ENCODE measurements around the gene NCAM2. TPM values are rescaled to one million over a fixed set of nuclear protein-coding genes. Genes with fewer than 3 reads are reported as not detected.

The NCAM2 gene
- total RNA-seq, 4 donors from 2014 or later, result 0.31 to 2.3 (median 1.7) TPM

DNA sequence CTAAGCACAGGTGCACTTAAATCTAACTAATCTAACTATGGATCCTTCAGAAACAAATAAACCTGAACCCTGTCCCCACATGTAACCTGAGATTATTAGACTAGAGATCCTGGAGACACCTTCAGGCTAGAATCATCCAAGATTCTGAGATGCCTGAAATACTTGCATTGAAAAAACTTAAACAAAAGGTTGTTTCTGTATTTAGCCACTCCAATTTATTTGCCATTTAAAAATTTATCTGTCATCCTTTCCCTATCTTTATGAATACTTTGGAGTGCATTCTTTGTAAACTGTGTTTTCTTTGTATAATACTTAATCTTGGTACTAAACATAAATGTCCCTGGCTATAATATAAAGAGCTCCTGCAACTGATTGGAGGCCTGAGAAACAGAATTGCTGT is 270.7 kb downstream of the NCAM2 start:
- TF ChIP-seq, protein P1, sequence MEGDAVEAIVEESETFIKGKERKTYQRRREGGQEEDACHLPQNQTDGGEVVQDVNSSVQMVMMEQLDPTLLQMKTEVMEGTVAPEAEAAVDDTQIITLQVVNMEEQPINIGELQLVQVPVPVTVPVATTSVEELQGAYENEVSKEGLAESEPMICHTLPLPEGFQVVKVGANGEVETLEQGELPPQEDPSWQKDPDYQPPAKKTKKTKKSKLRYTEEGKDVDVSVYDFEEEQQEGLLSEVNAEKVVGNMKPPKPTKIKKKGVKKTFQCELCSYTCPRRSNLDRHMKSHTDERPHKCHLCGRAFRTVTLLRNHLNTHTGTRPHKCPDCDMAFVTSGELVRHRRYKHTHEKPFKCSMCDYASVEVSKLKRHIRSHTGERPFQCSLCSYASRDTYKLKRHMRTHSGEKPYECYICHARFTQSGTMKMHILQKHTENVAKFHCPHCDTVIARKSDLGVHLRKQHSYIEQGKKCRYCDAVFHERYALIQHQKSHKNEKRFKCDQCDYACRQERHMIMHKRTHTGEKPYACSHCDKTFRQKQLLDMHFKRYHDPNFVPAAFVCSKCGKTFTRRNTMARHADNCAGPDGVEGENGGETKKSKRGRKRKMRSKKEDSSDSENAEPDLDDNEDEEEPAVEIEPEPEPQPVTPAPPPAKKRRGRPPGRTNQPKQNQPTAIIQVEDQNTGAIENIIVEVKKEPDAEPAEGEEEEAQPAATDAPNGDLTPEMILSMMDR (IDR thresholded peaks at IDR 0.05), result no peak
- ATAC-seq (ENCODE audit: low FRiP score) (no peak), DNase-seq (ENCODE audit: low spot score) (no peak)

DNA sequence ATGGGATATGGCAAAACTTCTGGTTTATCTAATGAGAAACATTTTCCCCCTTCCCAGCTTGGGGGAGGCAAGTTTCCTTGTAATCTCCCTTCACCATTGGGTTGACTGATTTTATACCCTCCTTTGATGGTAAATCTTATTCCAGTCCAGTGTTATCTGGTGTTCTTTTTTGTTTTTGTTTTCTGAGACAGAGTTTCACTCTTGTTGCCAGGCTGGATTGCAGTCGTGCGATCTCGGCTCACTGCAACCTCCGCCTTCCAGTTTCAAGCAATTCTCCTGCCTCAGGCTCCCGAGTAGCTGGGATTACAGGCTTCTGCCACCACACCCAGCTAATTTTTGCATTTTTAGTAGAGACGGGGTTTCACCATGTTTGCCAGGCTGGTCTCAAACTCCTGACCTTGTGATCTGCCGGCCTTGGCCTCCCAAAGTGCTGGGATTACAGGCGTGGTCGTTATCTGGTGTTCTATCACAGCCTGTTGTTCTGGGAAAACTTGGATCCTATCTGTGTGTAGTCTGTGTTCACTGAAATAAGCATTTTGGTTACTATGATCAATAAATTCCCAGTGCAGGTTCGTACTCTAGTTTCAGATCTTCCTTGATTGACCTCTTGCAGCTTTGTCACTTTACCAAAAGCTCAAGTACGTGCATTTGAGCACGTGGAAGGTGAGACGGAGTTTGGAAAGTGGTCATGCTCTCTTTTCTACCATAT is 281.1 kb downstream of the NCAM2 start:
- TF ChIP-seq, protein P1 (IDR thresholded peaks at IDR 0.05), result no peak
- ATAC-seq (ENCODE audit: low FRiP score), result no peak

DNA sequence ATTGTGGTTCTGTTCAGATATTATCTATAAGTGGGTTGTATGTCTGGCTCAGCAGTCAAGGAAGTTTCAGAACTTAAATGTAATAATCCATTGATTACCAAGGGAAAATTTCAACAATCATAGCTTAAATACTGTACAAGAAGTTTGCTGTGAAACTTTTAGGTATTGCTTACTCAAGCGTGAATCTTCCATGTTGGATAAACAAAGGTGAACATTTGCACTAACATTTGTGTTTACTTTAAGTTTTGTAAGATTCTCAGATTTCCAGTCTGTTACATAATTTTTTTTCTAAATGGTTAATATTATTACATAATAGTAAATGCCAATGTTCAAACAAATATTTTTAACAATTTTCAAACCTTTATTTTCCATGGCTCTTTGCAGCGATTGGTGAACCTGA is 285.6 kb downstream of the NCAM2 start:
- TF ChIP-seq, protein P1 (IDR thresholded peaks at IDR 0.05), result no peak
- ATAC-seq (ENCODE audit: low FRiP score) (no peak), DNase-seq (ENCODE audit: low spot score) (no peak)

More for the DNA sequence above, 281.1 kb downstream of the NCAM2 start:
- DNase-seq (ENCODE audit: low spot score), result no peak

DNA sequence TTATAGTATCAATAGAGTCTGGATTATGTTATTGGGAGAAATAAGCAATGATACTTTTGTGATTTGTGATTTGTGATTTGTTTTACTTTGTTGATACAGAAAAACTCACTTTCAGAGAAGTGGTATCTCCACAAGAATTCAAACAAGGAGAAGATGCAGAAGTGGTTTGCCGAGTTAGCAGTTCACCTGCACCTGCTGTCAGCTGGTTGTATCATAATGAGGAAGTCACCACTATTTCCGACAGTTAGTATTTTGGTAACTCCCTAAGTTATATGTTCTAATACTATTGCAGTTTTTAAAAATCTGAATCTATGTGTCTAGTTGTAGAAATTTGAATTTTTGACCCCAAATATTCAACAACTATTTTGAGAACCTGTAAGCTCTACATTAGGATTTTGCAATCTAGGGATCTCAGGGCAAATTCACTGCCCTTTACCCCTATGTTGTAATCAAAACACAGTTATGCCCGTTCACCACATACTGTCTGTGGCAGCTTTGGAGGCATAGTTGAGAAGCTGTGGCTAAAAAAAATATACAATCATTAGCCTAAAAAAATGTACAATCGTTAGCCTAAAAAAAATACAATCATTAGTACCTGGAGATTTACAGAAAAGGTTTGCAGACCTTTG is 288.1 kb downstream of the NCAM2 start:
- DNase-seq (ENCODE audit: low spot score), result no peak
- no peak for ATAC-seq (ENCODE audit: low FRiP score)
- TF ChIP-seq, protein P1 (IDR thresholded peaks at IDR 0.05), result no peak

DNA sequence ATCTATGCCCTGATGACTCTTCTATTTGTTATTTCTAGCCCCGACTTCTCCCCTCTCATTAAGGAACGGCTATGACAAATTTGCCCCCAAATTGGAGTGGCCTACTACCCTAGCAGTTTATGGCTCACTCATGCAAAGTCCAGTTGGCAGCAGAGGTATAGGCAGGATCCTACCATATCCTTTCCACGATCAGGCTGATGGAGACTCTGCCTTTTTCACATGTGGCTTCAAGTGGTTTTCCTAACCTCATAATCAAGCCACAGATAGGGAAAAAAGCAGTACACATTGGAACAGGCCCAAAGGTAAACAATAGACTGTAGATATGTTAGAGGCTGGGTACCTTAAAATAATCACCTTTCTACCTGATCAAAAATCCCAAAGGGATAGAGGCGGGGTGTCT is 292.5 kb downstream of the NCAM2 start:
- ATAC-seq (ENCODE audit: low FRiP score), result no peak
- DNase-seq (ENCODE audit: low spot score), result no peak
- TF ChIP-seq, protein P1 (IDR thresholded peaks at IDR 0.05), result no peak

DNA sequence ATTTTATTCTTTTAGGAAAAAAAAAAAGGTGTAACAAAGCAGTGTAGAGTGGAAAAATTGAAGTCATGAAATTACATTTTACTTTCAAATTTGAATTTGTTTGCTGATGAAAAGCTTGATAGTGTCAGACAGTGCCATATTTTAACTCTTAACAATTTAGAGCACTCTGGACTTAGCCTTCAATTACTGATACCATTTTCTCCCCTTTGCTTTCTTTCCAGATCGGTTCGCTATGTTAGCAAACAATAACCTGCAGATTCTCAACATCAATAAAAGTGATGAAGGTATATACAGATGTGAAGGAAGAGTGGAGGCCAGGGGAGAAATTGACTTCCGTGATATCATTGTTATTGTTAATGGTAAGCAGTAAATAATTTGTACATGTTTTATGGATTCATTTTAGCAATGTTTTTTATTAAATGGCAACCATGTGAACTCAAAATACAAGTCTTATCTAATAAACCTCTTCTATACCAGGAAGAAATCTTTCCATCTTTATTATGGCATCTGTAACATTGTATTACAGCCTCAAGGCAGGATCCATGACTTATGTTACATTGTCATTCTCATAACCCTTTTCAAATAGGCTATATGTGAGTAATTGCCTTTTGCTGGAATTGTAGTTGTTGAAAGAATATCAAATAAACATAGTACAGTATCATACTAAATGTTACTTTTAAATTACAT is 293.8 kb downstream of the NCAM2 start:
- ATAC-seq (ENCODE audit: low FRiP score), result no peak
- TF ChIP-seq, protein P1 (IDR thresholded peaks at IDR 0.05), result no peak
- no peak for DNase-seq (ENCODE audit: low spot score)
